SKM-1 treated with dmso at 0.1 percent for 144 hours (cell line): Measurements from ENCODE around the gene RIOK1.
"Not testable (repeated sequence)": the region's sequence is repeated elsewhere in the genome, so short reads cannot be mapped to it uniquely, and the experiment has no call there.

ENCODE experiments used
- DNase-seq: peaks from one replicate; lab custom pipeline; 2025; ENCODE audit not compliant: unreplicated experiment; lab: John Stamatoyannopoulos, UW

The RIOK1 gene

GRCh38 chr6:7389451-7390225 is at the start of gene RIOK1, which contains the start of gene CAGE1:
Gene RIOK1 (plus strand): TSS chr6:7389808. CDS start chr6:7390003, 195 bp downstream.
Gene CAGE1 (minus strand): TSS chr6:7389742. CDS start chr6:7387173, 2,569 bp downstream.
- DNase-seq: peak; percentile 86

- DNase-seq: no peak
Measured at GRCh38 chr6:7341271-7341670, 48.3 kb upstream of the RIOK1 start.

- no peak for DNase-seq
Measured at GRCh38 chr6:7341989-7342742, 47.4 kb upstream of the RIOK1 start.

- no peak for DNase-seq
Measured at GRCh38 chr6:7343546-7344475, 45.8 kb upstream of the RIOK1 start.

- not testable (repeated sequence) for DNase-seq
Measured at GRCh38 chr6:7344773-7345450, 44.7 kb upstream of the RIOK1 start.

GRCh38 chr6:7347551-7347997 is 42.0 kb upstream of the RIOK1 start:
- DNase-seq: peak; percentile 21

- not testable (repeated sequence) for DNase-seq
Measured at GRCh38 chr6:7350591-7350990, 39.0 kb upstream of the RIOK1 start.

GRCh38 chr6:7351916-7352315 is 37.7 kb upstream of the RIOK1 start:
- DNase-seq: not testable (repeated sequence)

GRCh38 chr6:7367408-7367807 is 22.2 kb upstream of the RIOK1 start:
- DNase-seq: no peak

GRCh38 chr6:7373739-7374138 is 15.9 kb upstream of the RIOK1 start:
- DNase-seq: no peak

GRCh38 chr6:7377961-7378360 is 11.6 kb upstream of the RIOK1 start:
- no peak for DNase-seq

GRCh38 chr6:7378740-7379139 is 10.9 kb upstream of the RIOK1 start:
- no peak for DNase-seq

- DNase-seq: no peak
Measured at GRCh38 chr6:7381092-7381491, 8.5 kb upstream of the RIOK1 start.

- DNase-seq: peak; percentile 28
Measured at GRCh38 chr6:7389162-7389450, 502 bp upstream of the RIOK1 start.

- no peak for DNase-seq
Measured at GRCh38 chr6:7390226-7390878, 744 bp downstream of the RIOK1 start.

- DNase-seq: no peak
Measured at GRCh38 chr6:7391151-7391550, 1.5 kb downstream of the RIOK1 start.

- no peak for DNase-seq
Measured at GRCh38 chr6:7392402-7392801, 2.8 kb downstream of the RIOK1 start.

GRCh38 chr6:7401075-7401474 is 11.5 kb downstream of the RIOK1 start:
- no peak for DNase-seq

GRCh38 chr6:7402716-7403115 is 13.1 kb downstream of the RIOK1 start:
- DNase-seq: no peak

- no peak for DNase-seq
Measured at GRCh38 chr6:7404546-7404945, 14.9 kb downstream of the RIOK1 start.
